Measurements from ENCODE around the gene SLC22A5.

DNA sequence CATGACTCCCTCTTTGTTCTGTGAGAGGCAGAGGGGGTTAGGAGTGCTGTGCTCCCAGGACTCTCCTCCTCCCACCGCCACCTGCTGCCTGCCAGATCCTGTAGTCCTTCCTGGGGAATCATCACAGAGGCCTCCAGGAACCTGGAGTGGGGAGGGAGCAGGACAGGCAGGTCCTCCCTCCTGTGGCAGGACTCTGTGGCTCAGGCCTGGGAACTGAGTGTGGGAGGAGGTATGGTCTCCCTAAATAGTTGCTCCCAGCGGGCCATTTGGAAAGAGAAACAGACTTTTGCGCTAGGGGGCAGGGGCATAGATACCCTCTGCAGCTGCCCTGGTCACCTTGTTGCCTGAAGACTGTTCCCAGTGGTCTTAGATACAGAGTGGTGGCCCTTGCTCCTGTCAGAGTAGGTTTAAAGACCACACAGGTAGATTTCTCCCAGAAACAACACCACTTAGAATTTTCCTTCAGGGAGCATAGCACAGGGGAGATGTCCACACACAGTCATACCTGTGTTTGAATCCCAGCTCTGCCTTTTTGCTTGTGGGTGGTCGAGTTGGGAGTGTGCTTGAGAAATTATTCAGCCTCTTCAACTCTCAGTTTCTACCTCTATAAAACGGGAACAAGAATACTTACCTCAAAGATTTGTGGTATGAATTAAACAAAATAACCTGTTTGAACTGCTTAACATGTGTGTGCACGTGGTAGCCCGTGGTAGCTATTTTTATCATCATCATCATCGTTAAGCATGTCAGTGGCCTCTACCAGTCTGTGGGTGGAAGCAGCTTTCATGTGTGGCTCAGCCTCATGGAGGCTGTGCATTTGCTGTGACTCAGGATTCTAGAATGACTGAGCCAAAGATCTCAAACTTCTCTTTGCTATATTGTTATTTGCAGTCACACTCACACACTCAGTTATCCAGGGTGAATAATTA, 55.8 kb downstream of the SLC22A5 start:
- TF ChIP-seq, protein P1, sequence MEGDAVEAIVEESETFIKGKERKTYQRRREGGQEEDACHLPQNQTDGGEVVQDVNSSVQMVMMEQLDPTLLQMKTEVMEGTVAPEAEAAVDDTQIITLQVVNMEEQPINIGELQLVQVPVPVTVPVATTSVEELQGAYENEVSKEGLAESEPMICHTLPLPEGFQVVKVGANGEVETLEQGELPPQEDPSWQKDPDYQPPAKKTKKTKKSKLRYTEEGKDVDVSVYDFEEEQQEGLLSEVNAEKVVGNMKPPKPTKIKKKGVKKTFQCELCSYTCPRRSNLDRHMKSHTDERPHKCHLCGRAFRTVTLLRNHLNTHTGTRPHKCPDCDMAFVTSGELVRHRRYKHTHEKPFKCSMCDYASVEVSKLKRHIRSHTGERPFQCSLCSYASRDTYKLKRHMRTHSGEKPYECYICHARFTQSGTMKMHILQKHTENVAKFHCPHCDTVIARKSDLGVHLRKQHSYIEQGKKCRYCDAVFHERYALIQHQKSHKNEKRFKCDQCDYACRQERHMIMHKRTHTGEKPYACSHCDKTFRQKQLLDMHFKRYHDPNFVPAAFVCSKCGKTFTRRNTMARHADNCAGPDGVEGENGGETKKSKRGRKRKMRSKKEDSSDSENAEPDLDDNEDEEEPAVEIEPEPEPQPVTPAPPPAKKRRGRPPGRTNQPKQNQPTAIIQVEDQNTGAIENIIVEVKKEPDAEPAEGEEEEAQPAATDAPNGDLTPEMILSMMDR (IDR thresholded peaks at IDR 0.05; ENCODE audit: borderline replicate concordance, extremely low read depth, low read length, poor library complexity, severe bottlenecking), result no peak
- no peak for TF ChIP-seq EZH2 (IDR thresholded peaks at IDR 0.05; ENCODE audit: borderline replicate concordance, low read depth, low read length, severe bottlenecking)
